H9 (cell line): Measurements from ENCODE around the gene SNX21. TPM values are rescaled to one million over a fixed set of nuclear protein-coding genes. Genes with fewer than 3 reads are reported as not detected.

Experiments used
- DNase-seq: peaks from one replicate; pipeline ENCODE4 v3.0.0-alpha.2; 2017
- H2AFZ ChIP-seq: one replicate; pipeline ENCODE4 v1.6.1; 2013; ENCODE audit warnings: mild to moderate bottlenecking, low read length, control low read depth, moderate library complexity
- H2AK5ac ChIP-seq: 2 replicates; pipeline ENCODE4 v1.6.1; 2013; ENCODE audit warnings: low read length, control low read depth, mixed read lengths; ENCODE audit not compliant: insufficient read length
- H2BK120ac ChIP-seq: one replicate; pipeline ENCODE4 v1.6.1; 2013; ENCODE audit warnings: low read depth, mild to moderate bottlenecking, low read length, control low read depth, inconsistent platforms; ENCODE audit not compliant: poor library complexity, severe bottlenecking
- H2BK12ac ChIP-seq: 2 replicates; pipeline ENCODE4 v1.6.1; 2013; ENCODE audit warnings: low read length, control low read depth, mixed read lengths, low read depth; ENCODE audit not compliant: insufficient read length
- H2BK15ac ChIP-seq: 2 replicates; pipeline ENCODE4 v1.6.1; 2013; ENCODE audit warnings: low read depth, low read length, control low read depth
- H2BK20ac ChIP-seq: one replicate; pipeline ENCODE4 v1.6.1; 2013; ENCODE audit warnings: low read depth, mild to moderate bottlenecking, low read length, control low read depth, inconsistent platforms; ENCODE audit not compliant: poor library complexity, severe bottlenecking
- H2BK5ac ChIP-seq: 2 replicates; pipeline ENCODE4 v1.6.1; 2013; ENCODE audit warnings: low read length, control low read depth, mixed read lengths; ENCODE audit not compliant: insufficient read length
- H3K14ac ChIP-seq: 2 replicates; pipeline ENCODE4 v1.6.1; 2013; ENCODE audit warnings: low read length, control low read depth; ENCODE audit not compliant: insufficient read depth
- H3K18ac ChIP-seq: 2 replicates; pipeline ENCODE4 v1.6.1; 2013; ENCODE audit warnings: low read depth, mild to moderate bottlenecking, mixed read lengths, low read length, control low read depth; ENCODE audit not compliant: insufficient read length
- H3K23ac ChIP-seq: 2 replicates; pipeline ENCODE4 v1.6.1; 2013; ENCODE audit warnings: low read length, control low read depth, mixed read lengths, low read depth; ENCODE audit not compliant: insufficient read length
- H3K23me2 ChIP-seq: 2 replicates; pipeline ENCODE4 v1.6.1; 2013; ENCODE audit warnings: low read depth, mild to moderate bottlenecking, mixed read lengths, low read length, control low read depth; ENCODE audit not compliant: insufficient read length, poor library complexity, severe bottlenecking
- H3K27ac ChIP-seq: 2 replicates; pipeline ENCODE4 v1.5.1; 2013; ENCODE audit warnings: low read length, control low read depth, mixed read lengths, low read depth; ENCODE audit not compliant: insufficient read length
- H3K27me3 ChIP-seq: 2 replicates; pipeline ENCODE4 v1.6.1; 2013; ENCODE audit warnings: low read length, control low read depth, inconsistent platforms; ENCODE audit not compliant: insufficient read depth
- H3K4ac ChIP-seq: 2 replicates; pipeline ENCODE4 v1.6.1; 2013; ENCODE audit warnings: low read depth, mild to moderate bottlenecking, control low read depth, inconsistent platforms, low read length, moderate library complexity
- H3K4me1 ChIP-seq: 2 replicates; pipeline ENCODE4 v1.6.1; 2013; ENCODE audit warnings: low read length, control low read depth, inconsistent platforms; ENCODE audit not compliant: insufficient read depth
- H3K4me2 ChIP-seq: 2 replicates; pipeline ENCODE4 v1.6.1; 2013; ENCODE audit warnings: low read length, control low read depth, mixed read lengths; ENCODE audit not compliant: insufficient read length, insufficient read depth
- H3K56ac ChIP-seq: 2 replicates; pipeline ENCODE4 v1.6.1; 2013; ENCODE audit warnings: low read depth, mild to moderate bottlenecking, mixed read lengths, low read length, control low read depth; ENCODE audit not compliant: insufficient read length
- H3K79me1 ChIP-seq: 2 replicates; pipeline ENCODE4 v1.6.1; 2013; ENCODE audit warnings: low read depth, mild to moderate bottlenecking, moderate library complexity, low read length, control low read depth, inconsistent platforms; ENCODE audit not compliant: insufficient read depth, poor library complexity, severe bottlenecking
- H3K79me2 ChIP-seq: 2 replicates; pipeline ENCODE4 v1.6.1; 2013; ENCODE audit warnings: low read length, control low read depth, inconsistent platforms; ENCODE audit not compliant: insufficient read depth
- H3K9ac ChIP-seq: 2 replicates; pipeline ENCODE4 v1.6.1; 2013; ENCODE audit warnings: low read length, control low read depth, mixed read lengths; ENCODE audit not compliant: insufficient read length; ENCODE audit errors: extremely low read depth
- H3K9me3 ChIP-seq: one replicate; pipeline ENCODE4 v1.6.1; 2013; ENCODE audit warnings: low read depth, low read length, inconsistent platforms; ENCODE audit not compliant: control insufficient read depth
- H3T11ph ChIP-seq: one replicate; pipeline ENCODE4 v1.6.1; 2013; ENCODE audit warnings: mild to moderate bottlenecking, low read length, control low read depth, inconsistent platforms
- H4K20me1 ChIP-seq: one replicate; pipeline ENCODE4 v1.6.1; 2013; ENCODE audit not compliant: control insufficient read depth, insufficient read length, insufficient read depth
- H4K5ac ChIP-seq: 2 replicates; pipeline ENCODE4 v1.6.1; 2013; ENCODE audit warnings: low read depth, mild to moderate bottlenecking, mixed read lengths, low read length, control low read depth; ENCODE audit not compliant: insufficient read length
- H4K8ac ChIP-seq: replicated peaks from 2 replicates; pipeline ENCODE4 v1.6.1; 2013; ENCODE audit warnings: low read length, control low read depth, mixed read lengths, low read depth; ENCODE audit not compliant: insufficient read length
- H4K91ac ChIP-seq: 2 replicates; pipeline ENCODE4 v1.6.1; 2013; ENCODE audit warnings: low read depth, mild to moderate bottlenecking, moderate library complexity, mixed read lengths, low read length, control low read depth; ENCODE audit not compliant: insufficient read length
- H3K27ac Mint-ChIP-seq, 3 experiments: 2 replicates in 2 of 3; 3 replicates in 1 of 3; pipeline ENCODE4 v1.8.0; 2020 to 2021; ENCODE audit warnings: mixed read lengths in 3 of 3, mild to moderate bottlenecking in 1 of 3, moderate library complexity in 1 of 3
- H3K27me3 Mint-ChIP-seq: 2 replicates; pipeline ENCODE4 v1.8.0; 2021; ENCODE audit warnings: low read depth, mild to moderate bottlenecking, moderate library complexity, mixed read lengths
- H3K36me3 Mint-ChIP-seq, 3 experiments: 2 replicates in 2 of 3; 3 replicates in 1 of 3; pipeline ENCODE4 v1.8.0; 2020 to 2021; ENCODE audit warnings: low read depth in 3 of 3, mixed read lengths in 3 of 3; ENCODE audit not compliant: insufficient read depth in 1 of 3
- H3K4me1 Mint-ChIP-seq, 2 experiments: 2 replicates each; pipeline ENCODE4 v1.8.0; 2020; ENCODE audit warnings: mixed read lengths in 2 of 2
- H3K4me3 Mint-ChIP-seq, 2 experiments: 2 replicates in 1 of 2; 3 replicates in 1 of 2; pipeline ENCODE4 v1.8.0; 2020 to 2021; ENCODE audit warnings: mild to moderate bottlenecking in 2 of 2, mixed read lengths in 2 of 2, moderate library complexity in 1 of 2
- H3K9me3 Mint-ChIP-seq, 2 experiments: 2 replicates in 1 of 2; 3 replicates in 1 of 2; pipeline ENCODE4 v1.8.0; 2020; ENCODE audit warnings: mild to moderate bottlenecking in 2 of 2, mixed read lengths in 2 of 2, moderate library complexity in 1 of 2
- WGBS: extraction: QIAGEN DNeasy Blood & Tissue Kit; methylation state at CpG from one replicate; pipeline ENCODE4 v1.1.7; 2013; ENCODE audit warnings: missing lambda C conversion rate, low lambda C conversion rate, mixed read lengths; ENCODE audit not compliant: insufficient read length; ENCODE audit errors: extremely low coverage; 5-methylcytosine and 5-hydroxymethylcytosine counted together
- total RNA-seq: library from RNA; stranded (reverse); gene quantifications from 2 replicates; pipeline ENCODE4 v1.2.1, GENCODE V29; 2021
- TF ChIP-seq, protein P1 (sequence below): fragments of 200-600 bp; sonication (generic); conservative IDR thresholded peaks from 3 replicates; pipeline ENCODE4 v1.8.0; 2021; ENCODE audit warnings: antibody characterized with exemption, mild to moderate bottlenecking

Gene SNX21
- total RNA-seq, 1 experiment from 2014 or later, result 20.5 TPM

DNA sequence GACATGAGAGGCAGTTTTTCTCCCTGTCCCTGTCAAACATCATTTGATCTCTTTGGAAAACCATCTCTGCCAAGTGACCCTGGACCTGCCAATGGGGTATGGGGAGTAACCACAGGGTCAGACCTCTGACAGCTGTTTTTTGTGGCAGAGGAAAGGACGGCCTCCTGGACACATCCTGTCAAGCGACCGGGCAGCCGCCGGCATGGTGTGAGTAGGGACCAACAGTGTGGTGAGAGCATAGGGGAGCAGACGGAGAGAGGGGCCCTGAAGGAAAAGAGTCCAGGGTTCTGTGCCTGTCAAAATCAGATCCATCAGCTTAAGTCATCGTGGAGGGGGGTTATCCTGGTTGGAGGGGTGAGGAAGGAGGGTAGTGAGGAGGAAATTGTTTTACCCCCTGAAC is 31.7 kb upstream of the SNX21 start:
- H3K4me3 Mint-ChIP-seq, result no peak overlapping the region
- Histone ChIP-seq H2AK5ac (no peak overlapping the region), H2BK12ac (no peak overlapping the region), H4K20me1 (no peaks in the 10 kb centered on the region), H3K23ac (no peak overlapping the region), H3K9ac (no peak overlapping the region), H3K56ac (no peak overlapping the region), H2BK20ac (no peak overlapping the region), H3K23me2 (no peaks in the 10 kb centered on the region), H3K27ac (no peak overlapping the region), H3K9me3 (no peaks in the 10 kb centered on the region), H4K91ac (no peak overlapping the region), H3T11ph (no peak overlapping the region), H3K79me2 (no peaks in the 10 kb centered on the region), H2BK120ac (no peak overlapping the region), H3K4ac (no peak overlapping the region), H2BK5ac (no peak overlapping the region), H3K4me2 (no peak overlapping the region), H4K5ac (no peak overlapping the region), H3K4me1 (no peaks in the 10 kb centered on the region), H3K14ac (no peak overlapping the region), H2AFZ (no peak overlapping the region), H4K8ac (no peak overlapping the region), H3K79me1 (no peaks in the 10 kb centered on the region), H3K18ac (no peak overlapping the region), H2BK15ac (no peak overlapping the region), H3K27me3 (no peaks in the 10 kb centered on the region)
- no CpG with 5 or more reads among the region's 7 CpGs for WGBS
- TF ChIP-seq, protein P1, sequence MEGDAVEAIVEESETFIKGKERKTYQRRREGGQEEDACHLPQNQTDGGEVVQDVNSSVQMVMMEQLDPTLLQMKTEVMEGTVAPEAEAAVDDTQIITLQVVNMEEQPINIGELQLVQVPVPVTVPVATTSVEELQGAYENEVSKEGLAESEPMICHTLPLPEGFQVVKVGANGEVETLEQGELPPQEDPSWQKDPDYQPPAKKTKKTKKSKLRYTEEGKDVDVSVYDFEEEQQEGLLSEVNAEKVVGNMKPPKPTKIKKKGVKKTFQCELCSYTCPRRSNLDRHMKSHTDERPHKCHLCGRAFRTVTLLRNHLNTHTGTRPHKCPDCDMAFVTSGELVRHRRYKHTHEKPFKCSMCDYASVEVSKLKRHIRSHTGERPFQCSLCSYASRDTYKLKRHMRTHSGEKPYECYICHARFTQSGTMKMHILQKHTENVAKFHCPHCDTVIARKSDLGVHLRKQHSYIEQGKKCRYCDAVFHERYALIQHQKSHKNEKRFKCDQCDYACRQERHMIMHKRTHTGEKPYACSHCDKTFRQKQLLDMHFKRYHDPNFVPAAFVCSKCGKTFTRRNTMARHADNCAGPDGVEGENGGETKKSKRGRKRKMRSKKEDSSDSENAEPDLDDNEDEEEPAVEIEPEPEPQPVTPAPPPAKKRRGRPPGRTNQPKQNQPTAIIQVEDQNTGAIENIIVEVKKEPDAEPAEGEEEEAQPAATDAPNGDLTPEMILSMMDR, result no peak
- no peak overlapping the region for H3K27ac Mint-ChIP-seq
- peaks cover 4% of the 10 kb centered on the region in 2 experiments for H3K4me1 Mint-ChIP-seq
- H3K9me3 Mint-ChIP-seq, result no peaks in the 10 kb centered on the region
- no peak for DNase-seq
- no peaks in the 10 kb centered on the region for H3K27me3 Mint-ChIP-seq
- H3K36me3 Mint-ChIP-seq, result peaks cover 14 to 64% (median 53%) of the 10 kb centered on the region in 3 experiments; a peak in 6 of 7 replicates
